Bronchial epithelial cell (primary cell): ENCODE data around the gene ADAMTS14. TPM values are rescaled to one million over a fixed set of nuclear protein-coding genes. Genes with fewer than 3 reads are reported as not detected.

Experiments
- DNase-seq: peaks from one replicate; pipeline ENCODE4 v3.0.0-alpha.2; 2010; ENCODE audit warnings: low read depth
- FAIRE-seq: peaks from 2 replicates; lab custom pipeline; 2011; peaks lifted over from hg19 to GRCh38; lab: Jason Lieb, UNC
- H3K27me3 ChIP-seq: 2 replicates; pipeline ENCODE4 v1.5.1; 2011; ENCODE audit warnings: low read length; ENCODE audit not compliant: control insufficient read depth, insufficient read depth
- H3K36me3 ChIP-seq: 2 replicates; pipeline ENCODE4 v1.5.1; 2011; ENCODE audit warnings: low read length; ENCODE audit not compliant: control insufficient read depth, insufficient read depth
- H3K4me3 ChIP-seq: 2 replicates; pipeline ENCODE4 v1.5.1; 2011; ENCODE audit warnings: mild to moderate bottlenecking, low read depth, low read length, control low read depth
- CTCF ChIP-seq: IDR thresholded peaks from 2 replicates; pipeline ENCODE4 v1.5.1; 2011; ENCODE audit warnings: mild to moderate bottlenecking, moderate library complexity, low read length, control low read depth, inconsistent platforms; ENCODE audit not compliant: insufficient read depth, severe bottlenecking
- total RNA-seq: library from RNA; depleted of rRNA; stranded (reverse); fragments of >200 nt; gene quantifications from 2 replicates; pipeline ENCODE4 v1.2.1, GENCODE V29; 2014

ADAMTS14 gene
- total RNA-seq, 1 donor from 2014 or later, result 0.26 TPM

GRCh38 chr10:70738006-70738760, 65.9 kb downstream of the ADAMTS14 start:
- no peak overlapping the region for H3K4me3 ChIP-seq
- DNase-seq (no peak), FAIRE-seq (peak; percentile 32)

GRCh38 chr10:70738761-70739121, 66.4 kb downstream of the ADAMTS14 start:
- FAIRE-seq, result no peak

More at GRCh38 chr10:70738006-70738760, 65.9 kb downstream of the ADAMTS14 start:
- H3K27me3 ChIP-seq, result peaks cover 5% of the 10 kb centered on the region
- no peaks in the 10 kb centered on the region for H3K36me3 ChIP-seq
- TF ChIP-seq CTCF, result no peak

GRCh38 chr10:70740406-70741288, 68.3 kb downstream of the ADAMTS14 start:
- no peaks in the 10 kb centered on the region for H3K36me3 ChIP-seq
- TF ChIP-seq CTCF, result no peak
- peaks cover 5% of the 10 kb centered on the region for H3K27me3 ChIP-seq
- H3K4me3 ChIP-seq, result no peak overlapping the region
- peak; percentile 70 for FAIRE-seq
- DNase-seq, result no peak

More at GRCh38 chr10:70738761-70739121, 66.4 kb downstream of the ADAMTS14 start:
- Histone ChIP-seq H3K27me3 (peaks cover 5% of the 10 kb centered on the region), H3K4me3 (no peak overlapping the region), H3K36me3 (no peaks in the 10 kb centered on the region)
- TF ChIP-seq CTCF, result no peak
- no peak for DNase-seq

- no peak for DNase-seq
- TF ChIP-seq CTCF, result no peak
- Histone ChIP-seq H3K27me3 (peaks cover 5% of the 10 kb centered on the region), H3K36me3 (no peaks in the 10 kb centered on the region), H3K4me3 (no peak overlapping the region)
- no peak for FAIRE-seq
Observed at GRCh38 chr10:70742537-70743429, 70.5 kb downstream of the ADAMTS14 start.

- no peak for DNase-seq
- H3K36me3 ChIP-seq, result no peaks in the 10 kb centered on the region
- H3K27me3 ChIP-seq, result peaks cover 5% of the 10 kb centered on the region
- TF ChIP-seq CTCF, result no peak
- FAIRE-seq, result no peak
- H3K4me3 ChIP-seq, result no peak overlapping the region
Observed at GRCh38 chr10:70743430-70743788, 71.1 kb downstream of the ADAMTS14 start.
